A549 (cell line): Measurements from ENCODE around the gene TMEM163.

ENCODE experiments used
- CTCF ChIP-seq: fragments of >200 bp; sonication (Bioruptor Twin); formaldehyde crosslinking; IDR thresholded peaks from 3 replicates; pipeline ENCODE4 v1.5.1; 2016
- GATA3 ChIP-seq: IDR thresholded peaks from 2 replicates; pipeline ENCODE4 v1.6.1; 2012; ENCODE audit warnings: borderline replicate concordance
- HDAC2 ChIP-seq: fragments of 200-600 bp; sonication (generic); IDR thresholded peaks from 2 replicates; pipeline ENCODE4 v1.6.1; 2016
- JUN ChIP-seq, 2 experiments: fragments of >200 bp; sonication (Bioruptor Twin); formaldehyde crosslinking; IDR thresholded peaks; 2 replicates in 1 of 2; 3 replicates in 1 of 2; pipeline ENCODE4 v1.6.1; 2016 to 2017
- JUNB ChIP-seq: fragments of >200 bp; sonication (Bioruptor Twin); formaldehyde crosslinking; IDR thresholded peaks from 2 replicates; pipeline ENCODE4 v1.6.1; 2016
- MAFK ChIP-seq: fragments of 450-650 bp; IDR thresholded peaks from 2 replicates; pipeline ENCODE4 v1.6.1; 2014; ENCODE audit not compliant: partially characterized antibody
- POLR2A ChIP-seq: IDR thresholded peaks from 2 replicates; pipeline ENCODE4 v1.6.1; 2012; ENCODE audit warnings: mild to moderate bottlenecking, low read length
- RARB ChIP-seq: fragments of 250-450 bp; sonication (Bioruptor Pico); IDR thresholded peaks from 2 replicates; pipeline ENCODE4 v1.8.0; 2021; ENCODE audit warnings: mild to moderate bottlenecking, moderate library complexity
- USF2 ChIP-seq: fragments of 450-650 bp; IDR thresholded peaks from 2 replicates; pipeline ENCODE4 v1.6.1; 2014; ENCODE audit warnings: antibody characterized with exemption

DNA sequence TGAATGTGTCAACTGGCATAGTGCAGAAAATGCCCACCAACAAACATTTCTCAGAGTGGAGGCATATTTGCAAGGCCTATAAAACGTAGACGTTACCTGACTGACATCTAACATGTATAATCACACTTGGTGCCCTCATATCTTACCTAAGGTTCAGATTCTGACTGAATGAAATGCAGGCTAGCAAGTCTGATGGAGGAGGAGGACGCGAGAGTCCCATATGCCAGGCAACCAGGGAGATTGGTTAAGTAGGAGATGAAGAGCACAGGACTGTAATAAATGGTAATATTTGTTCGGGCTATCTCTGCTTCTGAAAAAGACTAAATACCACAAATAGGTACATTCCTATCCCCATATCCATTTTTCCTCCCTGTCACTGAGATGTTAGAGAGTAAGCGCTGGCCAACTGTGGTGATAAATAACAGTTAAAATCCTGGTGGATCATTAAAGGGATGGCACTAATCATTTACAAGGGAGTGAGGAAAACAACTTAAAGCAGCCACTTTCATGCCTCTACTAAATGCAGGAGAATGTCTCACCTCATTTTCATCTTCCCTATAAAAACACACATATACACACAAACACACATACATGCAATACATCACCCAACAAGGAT, 217.2 kb downstream of the TMEM163 start:
- TF ChIP-seq POLR2A (no peak), RARB (CRISPR knock-in tag) (no peak), USF2 (no peak), JUN (IDR thresholded peaks at IDR 0.05) (no peak), CTCF (no peak), JUNB (no peak), HDAC2 (no peak), GATA3 (no peak), MAFK (no peak)
